Type B pancreatic cell (in vitro differentiated cells): ENCODE data around the gene ST6GALNAC3. TPM values are rescaled to one million over a fixed set of nuclear protein-coding genes. Genes with fewer than 3 reads are reported as not detected.
"Not testable (repeated sequence)": the region's sequence is repeated elsewhere in the genome, so short reads cannot be mapped to it uniquely, and the experiment has no call there.

Experiments used
- DNase-seq: peaks from one replicate; pipeline ENCODE4 v3.0.0; 2021; ENCODE audit warnings: mixed read lengths; ENCODE audit not compliant: unreplicated experiment; ENCODE audit errors: extremely low spot score
- H3K27ac Mint-ChIP-seq: 2 replicates; pipeline ENCODE4 v1.8.0; 2021; ENCODE audit warnings: mild to moderate bottlenecking, mixed read lengths
- H3K27me3 Mint-ChIP-seq: 2 replicates; pipeline ENCODE4 v1.8.0; 2021; ENCODE audit warnings: mixed read lengths
- H3K36me3 Mint-ChIP-seq: 2 replicates; pipeline ENCODE4 v1.8.0; 2021; ENCODE audit warnings: mixed read lengths
- H3K4me1 Mint-ChIP-seq: one replicate; pipeline ENCODE4 v1.8.0; 2021; ENCODE audit warnings: mixed read lengths; ENCODE audit not compliant: unreplicated experiment
- H3K4me3 Mint-ChIP-seq: 2 replicates; pipeline ENCODE4 v1.8.0; 2021; ENCODE audit warnings: mild to moderate bottlenecking, mixed read lengths
- H3K9me3 Mint-ChIP-seq: 2 replicates; pipeline ENCODE4 v1.8.0; 2021; ENCODE audit warnings: mixed read lengths
- CTCF ChIP-seq: fragments of 200-600 bp; sonication (generic); conservative IDR thresholded peaks from 2 replicates; pipeline ENCODE4 v1.5.0; 2021; ENCODE audit warnings: antibody characterized with exemption, mild to moderate bottlenecking
- total RNA-seq: library from RNA; stranded (reverse); gene quantifications from 2 replicates; pipeline ENCODE4 v1.2.1, GENCODE V29; 2021; ENCODE audit warnings: low replicate concordance

ST6GALNAC3 gene
- total RNA-seq, 1 donor from 2014 or later: 24.7 TPM

DNA sequence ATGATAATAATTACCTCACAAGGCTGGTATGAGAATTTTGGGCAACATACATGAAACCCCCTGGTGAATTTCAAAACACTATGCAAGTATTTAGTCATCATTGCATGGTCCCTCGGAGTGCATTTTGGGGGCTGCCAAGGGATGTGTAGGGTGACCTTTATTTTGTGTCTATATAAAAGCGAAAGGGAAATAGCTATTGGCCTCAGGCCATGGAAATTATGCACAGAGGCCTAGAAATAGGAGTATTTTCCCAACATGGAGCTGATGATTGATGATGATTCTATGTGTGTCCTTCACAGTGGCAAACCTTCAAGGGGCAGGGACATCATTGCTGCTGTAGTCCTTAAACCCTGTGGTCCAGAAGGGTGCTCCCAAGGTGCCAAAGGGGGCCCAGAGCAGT, 265.5 kb downstream of the ST6GALNAC3 start:
- H3K9me3 Mint-ChIP-seq: no peaks in the 10 kb centered on the region
- H3K4me1 Mint-ChIP-seq: peaks cover 19% of the 10 kb centered on the region
- TF ChIP-seq CTCF: no peak
- H3K27ac Mint-ChIP-seq: no peak overlapping the region
- no peak for DNase-seq
- H3K27me3 Mint-ChIP-seq: no peaks in the 10 kb centered on the region
- H3K4me3 Mint-ChIP-seq: no peak overlapping the region
- no peaks in the 10 kb centered on the region for H3K36me3 Mint-ChIP-seq

- not testable (repeated sequence) for H3K36me3 Mint-ChIP-seq, DNase-seq, H3K9me3 Mint-ChIP-seq, H3K4me1 Mint-ChIP-seq, H3K27ac Mint-ChIP-seq, H3K4me3 Mint-ChIP-seq, H3K27me3 Mint-ChIP-seq
Measured at GRCh38 chr1:76341816-76342215, 267.3 kb downstream of the ST6GALNAC3 start.

DNA sequence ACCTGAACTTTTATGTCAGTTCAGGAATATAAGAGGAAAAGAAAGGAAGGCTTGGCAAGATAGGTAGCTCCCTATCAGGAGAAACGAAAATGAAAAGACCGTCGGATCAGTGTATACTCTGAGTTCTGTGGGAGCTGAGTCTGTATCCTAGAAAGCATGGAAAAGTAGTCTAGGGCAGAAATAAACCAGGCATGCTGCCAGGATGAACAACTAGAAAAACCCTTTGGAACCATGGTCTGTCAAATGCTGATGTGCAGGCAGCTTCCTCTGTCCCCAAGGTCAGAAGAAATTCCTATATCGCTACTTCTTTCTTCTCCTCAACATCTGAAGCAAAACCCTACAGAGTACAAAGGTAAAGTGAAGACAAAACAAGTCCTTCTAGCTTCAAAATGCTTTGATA, 268.8 kb downstream of the ST6GALNAC3 start:
- Mint-ChIP-seq H3K36me3 (no peaks in the 10 kb centered on the region), H3K4me3 (no peak overlapping the region), H3K27me3 (no peaks in the 10 kb centered on the region), H3K4me1 (no peaks in the 10 kb centered on the region), H3K9me3 (no peaks in the 10 kb centered on the region), H3K27ac (no peak overlapping the region)
- DNase-seq: no peak
- no peak for TF ChIP-seq CTCF

DNA sequence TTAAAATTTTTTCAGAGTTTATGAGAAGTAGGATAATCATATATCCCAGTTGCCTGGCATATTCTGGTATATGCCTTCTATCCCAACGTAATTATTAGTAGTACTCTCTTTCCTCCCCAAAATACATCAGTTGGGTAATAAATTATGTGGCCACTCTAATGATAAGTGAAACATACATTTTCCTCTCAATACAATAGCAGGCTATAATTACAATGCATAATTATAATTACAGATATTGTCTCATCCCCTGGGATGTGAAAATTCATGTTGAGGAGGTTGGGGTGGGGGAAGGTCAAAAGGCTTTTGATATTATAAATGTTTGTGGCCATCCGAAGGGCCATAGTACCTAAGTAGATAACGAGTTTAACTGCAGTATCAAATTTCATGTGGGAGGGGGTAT, 277.1 kb downstream of the ST6GALNAC3 start:
- peaks cover 3% of the 10 kb centered on the region for H3K36me3 Mint-ChIP-seq
- no peak for TF ChIP-seq CTCF

GRCh38 chr1:76352741-76353435, 278.3 kb downstream of the ST6GALNAC3 start:
- Mint-ChIP-seq H3K36me3 (peaks cover 3% of the 10 kb centered on the region), H3K4me3 (no peak overlapping the region)
- no peak for TF ChIP-seq CTCF

More for the DNA sequence above, 277.1 kb downstream of the ST6GALNAC3 start:
- no peak for DNase-seq
- Mint-ChIP-seq H3K9me3 (peaks cover 4% of the 10 kb centered on the region), H3K4me3 (no peak overlapping the region), H3K27ac (no peak overlapping the region), H3K4me1 (peaks cover 4% of the 10 kb centered on the region), H3K27me3 (no peaks in the 10 kb centered on the region)

GRCh38 chr1:76354236-76354635, 279.7 kb downstream of the ST6GALNAC3 start:
- no peak for DNase-seq
- Mint-ChIP-seq H3K27me3 (no peaks in the 10 kb centered on the region), H3K9me3 (peaks cover 4% of the 10 kb centered on the region), H3K27ac (no peak overlapping the region), H3K36me3 (peaks cover 3% of the 10 kb centered on the region), H3K4me1 (peaks cover 4% of the 10 kb centered on the region), H3K4me3 (no peak overlapping the region)
- no peak for TF ChIP-seq CTCF

More at GRCh38 chr1:76352741-76353435, 278.3 kb downstream of the ST6GALNAC3 start:
- Mint-ChIP-seq H3K4me1 (peaks cover 4% of the 10 kb centered on the region), H3K27ac (no peak overlapping the region), H3K9me3 (peaks cover 4% of the 10 kb centered on the region), H3K27me3 (no peaks in the 10 kb centered on the region)
- no peak for DNase-seq
